Middle frontal gyrus (tissue), 1 donor: ENCODE measurements around the gene FREM1.

Source experiments
- DNase-seq: peaks from one replicate; pipeline ENCODE4 v3.0.0-alpha.2; 2015; ENCODE audit warnings: low spot score; ENCODE audit errors: extremely low spot score

Gene FREM1

GRCh38 chr9:14760060-14760459 lies 150.2 kb downstream of the FREM1 start:
- no peak for DNase-seq

DNA sequence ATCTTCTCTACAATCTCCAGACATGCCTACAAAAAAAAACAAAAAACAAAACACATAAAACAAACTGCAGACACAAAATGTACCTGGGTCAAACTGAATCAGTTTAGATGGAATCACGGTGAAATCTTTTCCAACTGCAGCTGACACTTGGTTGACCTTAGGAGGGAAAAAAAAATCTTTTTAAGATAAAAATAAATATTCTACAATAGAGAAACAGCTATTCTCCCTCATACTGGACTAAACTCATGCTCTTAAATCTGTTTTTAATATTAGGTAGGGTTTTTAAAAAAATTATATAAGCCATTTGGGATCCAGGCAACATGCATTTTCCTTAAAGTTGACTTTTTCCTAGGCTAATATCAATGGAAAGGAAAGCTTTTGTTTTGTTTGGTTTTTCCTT lies 153.9 kb downstream of the FREM1 start:
- no peak for DNase-seq

DNA sequence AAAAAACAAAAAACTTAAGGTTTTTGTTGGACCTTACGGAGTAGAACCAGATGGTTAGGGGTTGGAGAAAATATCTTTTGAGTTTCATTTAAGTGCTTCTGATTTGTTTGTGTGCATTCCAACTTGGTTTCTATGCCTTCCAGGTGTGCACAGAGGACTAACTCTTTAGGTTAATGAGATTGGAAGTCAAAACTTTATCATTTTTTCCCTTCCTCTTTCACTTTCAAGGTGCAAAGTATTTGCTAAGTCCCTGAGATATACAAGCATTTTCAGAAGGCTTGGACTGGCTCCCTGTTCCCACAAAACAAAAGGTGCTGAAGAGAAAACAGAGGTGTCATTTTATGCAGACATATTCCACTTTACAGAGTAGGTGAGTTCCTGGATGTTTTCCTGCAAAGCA lies 157.4 kb downstream of the FREM1 start:
- no peak for DNase-seq

GRCh38 chr9:14752271-14752670 lies 158.0 kb downstream of the FREM1 start:
- no peak for DNase-seq

- no peak for DNase-seq
Measured at GRCh38 chr9:14750821-14751220, 159.4 kb downstream of the FREM1 start.

GRCh38 chr9:14749741-14750211 lies 160.5 kb downstream of the FREM1 start:
- DNase-seq: no peak

DNA sequence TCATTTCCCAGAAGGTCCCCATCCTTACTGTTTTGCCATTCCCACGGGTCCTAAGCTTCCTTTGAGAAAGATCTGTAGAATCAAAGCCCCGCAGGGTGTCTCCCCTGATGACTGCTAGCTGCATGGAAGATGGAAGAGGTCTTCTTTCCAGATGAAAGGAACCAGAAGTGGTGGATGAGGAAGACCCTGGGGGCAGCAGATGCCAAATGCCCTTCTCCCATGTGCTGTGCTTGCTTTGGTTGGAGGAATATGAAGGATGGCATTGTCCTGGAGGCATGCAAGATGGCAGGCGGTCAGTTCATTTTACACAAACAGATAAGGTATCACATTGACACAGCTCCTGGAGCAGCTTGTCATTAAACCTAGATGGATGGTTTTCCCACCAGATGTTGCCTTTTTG lies 161.9 kb downstream of the FREM1 start:
- no peak for DNase-seq

DNA sequence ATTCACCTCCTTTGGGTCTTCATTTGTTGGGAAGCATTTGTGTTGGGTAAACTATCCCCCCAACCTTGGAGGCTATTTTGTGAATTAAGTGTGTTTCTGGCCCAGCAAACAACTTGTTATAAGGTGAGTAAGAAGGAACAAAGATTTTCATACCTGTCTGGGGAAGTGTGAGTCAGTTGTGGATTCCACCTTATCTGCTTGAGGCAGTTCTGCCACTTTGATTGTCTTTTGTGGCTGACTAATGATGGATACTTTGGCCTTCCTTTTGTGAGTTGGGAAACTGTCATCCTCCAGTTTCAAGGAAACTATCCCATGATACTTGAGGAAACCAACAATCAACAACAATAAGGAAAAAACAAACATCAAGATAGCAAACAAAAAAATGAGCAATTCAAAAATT lies 163.1 kb downstream of the FREM1 start:
- DNase-seq: no peak

DNA sequence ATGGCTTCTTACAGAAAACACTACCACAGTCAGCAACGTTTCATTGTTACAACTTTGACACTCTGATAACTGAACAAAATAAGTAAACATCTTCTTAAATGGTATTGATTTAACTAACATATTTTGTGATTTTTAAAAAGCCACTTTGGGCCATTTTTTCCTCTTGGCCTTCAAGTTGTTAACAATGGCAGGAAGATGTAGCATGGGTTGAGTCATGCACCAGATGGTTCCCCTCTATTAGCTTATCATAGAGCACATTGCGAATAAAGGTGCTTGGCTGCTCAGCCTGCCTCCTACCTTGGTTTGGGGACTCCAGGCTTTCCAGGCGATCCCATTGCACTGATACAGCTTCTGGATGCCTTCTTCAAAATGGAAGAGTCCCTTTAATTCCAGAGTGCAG lies 163.6 kb downstream of the FREM1 start:
- DNase-seq: no peak

GRCh38 chr9:14744768-14745167 lies 165.5 kb downstream of the FREM1 start:
- DNase-seq: no peak

GRCh38 chr9:14741369-14741768 lies 168.9 kb downstream of the FREM1 start:
- DNase-seq: no peak

DNA sequence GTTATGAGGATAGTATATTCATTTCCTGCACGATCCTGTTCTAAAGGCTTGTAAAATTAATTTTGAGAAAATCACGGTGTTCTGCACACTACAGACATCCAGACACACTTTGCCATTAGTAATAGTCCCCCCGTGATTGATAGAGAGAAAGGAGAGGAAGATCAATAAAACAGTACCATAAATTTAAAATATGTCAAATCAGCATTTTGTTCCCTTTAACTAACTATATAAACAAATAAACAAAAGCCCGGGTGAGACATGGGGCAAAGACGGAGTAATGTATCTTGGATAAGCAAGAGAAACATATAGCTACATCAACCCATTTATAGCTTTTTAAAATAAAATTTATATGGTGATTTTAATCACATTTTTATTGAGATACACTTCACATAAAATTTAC lies 177.1 kb downstream of the FREM1 start:
- no peak for DNase-seq

DNA sequence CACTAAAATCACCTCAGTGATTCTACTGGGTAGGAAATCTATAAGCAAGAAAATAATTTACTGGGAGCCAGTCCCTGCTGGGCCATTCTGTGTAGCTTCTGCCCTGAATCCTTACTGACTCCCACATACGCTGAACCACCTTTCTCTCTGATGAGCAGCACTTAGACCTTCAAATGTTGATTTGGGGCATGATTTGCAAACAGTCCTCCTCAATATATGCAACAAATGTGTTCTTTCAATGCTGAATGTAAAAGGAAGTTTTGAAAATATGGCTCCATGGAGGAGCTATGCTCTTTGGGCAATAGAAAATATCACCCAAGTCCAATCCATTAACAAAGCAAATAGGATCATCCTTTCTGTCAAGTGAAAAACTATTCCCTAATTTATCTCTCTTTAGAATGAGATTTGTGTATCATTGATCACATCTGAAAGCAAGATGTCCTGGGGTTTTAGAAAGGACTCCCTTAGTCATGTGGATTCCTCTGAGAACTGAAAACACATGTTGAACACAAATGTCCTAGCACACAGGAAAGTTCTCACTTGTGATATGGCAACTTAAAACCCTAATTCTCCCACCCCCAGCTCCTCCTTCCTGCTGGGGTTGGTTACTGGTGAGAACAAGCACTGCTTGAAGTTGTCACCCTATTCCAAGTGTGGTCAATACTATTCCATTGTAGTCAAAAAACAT lies 178.8 kb downstream of the FREM1 start:
- no peak for DNase-seq

DNA sequence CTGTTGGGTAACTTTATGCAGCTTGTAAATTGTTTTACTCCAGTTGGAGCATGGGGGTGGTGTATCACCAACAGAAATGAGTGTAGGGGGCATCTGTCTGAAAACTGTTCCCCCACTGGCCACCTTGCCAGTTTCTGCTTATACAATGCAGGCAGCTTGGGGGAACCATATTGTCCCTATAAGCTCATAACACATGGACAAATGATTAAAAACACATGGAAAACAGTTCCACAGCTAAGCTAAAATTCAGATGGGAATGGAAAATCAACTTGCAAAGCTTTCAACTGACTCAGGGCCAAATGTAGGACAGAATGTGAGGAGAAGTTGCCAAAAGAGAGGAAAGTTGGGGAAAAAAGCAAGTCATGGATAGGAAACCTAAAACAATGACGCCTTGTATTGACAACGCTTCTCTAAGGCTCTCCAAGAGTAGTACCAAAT lies 179.7 kb downstream of the FREM1 start:
- DNase-seq: peak; percentile 16

- no peak for DNase-seq
Measured at GRCh38 chr9:14723301-14723700, 186.9 kb downstream of the FREM1 start.

DNA sequence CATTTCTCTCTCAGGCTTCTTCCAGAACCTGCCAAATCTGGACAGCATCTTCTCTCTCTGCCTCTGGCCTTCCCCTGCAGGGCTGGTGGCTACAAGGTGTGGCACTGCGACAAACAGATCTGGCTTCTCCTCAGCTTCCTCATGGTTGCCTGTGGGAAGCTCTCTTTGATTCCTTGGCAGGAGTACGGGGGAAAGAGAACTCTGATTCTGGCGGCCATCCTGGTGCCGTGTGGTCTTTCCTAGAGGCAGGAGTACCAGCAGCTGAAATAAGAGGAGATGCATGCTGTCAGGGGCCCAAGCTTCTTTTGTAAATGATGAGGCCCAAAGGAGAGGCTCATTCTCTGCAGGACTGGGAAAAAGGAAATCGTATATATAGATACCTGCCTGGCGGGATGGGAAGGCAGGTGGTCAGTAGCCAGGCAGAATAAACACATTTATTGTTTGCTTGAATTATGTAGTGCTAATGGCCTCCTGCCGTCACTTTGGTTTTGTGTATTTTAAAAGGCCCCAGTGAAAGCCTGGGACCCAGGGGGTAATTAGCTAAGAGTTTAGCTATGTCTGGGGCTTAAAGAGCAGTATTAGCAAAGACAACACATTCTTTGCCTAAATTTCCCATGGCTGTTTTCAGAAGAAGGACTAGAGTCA lies 187.7 kb downstream of the FREM1 start, which contains the start of gene CER1:
Gene CER1, minus strand, starts transcription at position 343 of the 645 bp plus-strand sequence. Its CDS starts 61 bp downstream, at position 282.
- DNase-seq: no peak

DNA sequence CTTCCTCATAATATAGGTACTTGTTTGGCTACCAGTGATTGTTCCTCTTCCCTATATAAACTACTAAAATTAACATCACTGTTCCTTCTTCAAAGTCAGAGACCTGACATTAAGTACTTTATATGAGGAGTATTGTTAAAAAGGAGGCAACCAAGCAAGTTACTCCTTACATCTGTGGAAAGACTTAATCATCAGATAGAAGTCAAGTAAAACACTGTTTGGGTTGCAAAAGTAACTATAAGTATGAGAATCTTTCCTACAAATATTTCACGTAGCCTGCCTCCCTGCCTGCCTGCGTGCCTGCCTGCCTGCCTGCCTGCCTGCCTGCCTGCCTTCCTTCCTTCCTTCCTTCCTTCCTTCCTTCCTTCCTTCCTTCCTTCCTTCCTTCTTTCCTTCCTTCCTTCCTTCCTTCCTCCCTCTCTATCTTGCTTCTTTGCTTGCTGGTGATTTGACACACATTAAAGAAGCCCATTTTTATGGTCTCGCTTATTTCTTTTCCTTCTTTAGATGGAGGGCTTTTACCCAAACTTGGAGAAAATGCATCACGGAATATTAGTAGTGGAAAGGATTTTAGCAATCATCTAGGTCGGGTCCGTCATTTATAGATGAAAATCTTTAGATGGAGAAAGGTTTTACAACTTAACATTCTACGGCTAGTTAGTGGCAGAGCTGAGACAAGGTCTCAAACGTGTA lies 190.9 kb downstream of the FREM1 start:
- no peak for DNase-seq

DNA sequence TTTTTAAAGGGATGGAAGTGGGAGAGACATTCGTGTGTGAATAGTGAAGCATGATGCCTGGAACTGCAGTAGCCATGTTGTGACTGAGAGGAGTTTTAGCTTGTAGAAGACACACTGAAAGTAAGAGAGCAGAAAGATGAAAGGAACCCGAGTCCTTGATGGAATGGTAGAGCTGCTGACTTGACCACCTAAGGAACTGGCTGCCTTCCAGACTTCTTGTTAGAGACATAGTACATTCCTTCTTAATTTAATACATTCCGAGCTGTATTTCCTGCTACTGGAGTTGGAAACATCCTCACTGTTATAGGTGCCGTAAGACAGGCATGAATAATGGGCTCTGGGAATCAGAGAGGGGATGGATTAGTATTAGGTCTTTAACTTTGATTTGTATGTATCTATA lies 195.1 kb downstream of the FREM1 start:
- DNase-seq: no peak

GRCh38 chr9:14713187-14713767 lies 197.0 kb downstream of the FREM1 start:
- DNase-seq: no peak

- DNase-seq: no peak
Measured at GRCh38 chr9:14710804-14711203, 199.4 kb downstream of the FREM1 start.

- no peak for DNase-seq
Measured at GRCh38 chr9:14706530-14707140, 203.6 kb downstream of the FREM1 start.

GRCh38 chr9:14705079-14705478 lies 205.1 kb downstream of the FREM1 start:
- DNase-seq: no peak
